Esophagus squamous epithelium (tissue), 5 donors: ENCODE measurements around the gene ZNF566. TPM values are rescaled to one million over a fixed set of nuclear protein-coding genes. Genes with fewer than 3 reads are reported as not detected.

ENCODE experiments used
- DNase-seq: peaks from one replicate; lab custom pipeline; 2025; lab: John Stamatoyannopoulos, UW
- H3K27ac ChIP-seq, 4 donors: fragments of 200-600 bp; sonication (generic); one replicate each; pipeline ENCODE4 v1.5.1; 2016 to 2019; ENCODE audit warnings: mild to moderate bottlenecking in 1 of 4
- H3K27me3 ChIP-seq, 4 donors: fragments of 200-600 bp; sonication (generic); 1 replicate in 3 of 4; 2 replicates in 1 of 4; pipeline versions ENCODE4 v1.5.1 to v1.6.0; 2017 to 2021; ENCODE audit warnings: antibody characterized with exemption in 1 of 4
- H3K36me3 ChIP-seq, 3 donors: fragments of 200-600 bp; sonication (generic); one replicate each; pipeline ENCODE4 v1.5.1; 2016 to 2019
- H3K4me1 ChIP-seq, 3 donors: fragments of 200-600 bp; sonication (generic); one replicate each; pipeline ENCODE4 v1.5.1; 2017 to 2019
- H3K4me3 ChIP-seq, 4 donors: fragments of 200-600 bp; sonication (generic); 1 replicate in 3 of 4; 2 replicates in 1 of 4; pipeline ENCODE4 v1.5.1; 2016 to 2019; ENCODE audit warnings: mild to moderate bottlenecking in 2 of 4, moderate library complexity in 1 of 4
- H3K9me3 ChIP-seq, 3 donors: fragments of 200-600 bp; sonication (generic); one replicate each; pipeline ENCODE4 v1.5.1; 2016 to 2019
- POLR2A ChIP-seq, 4 donors: fragments of 450-650 bp; IDR thresholded peaks; one replicate each; pipeline ENCODE4 v1.6.1; 2017; ENCODE audit warnings: antibody characterized with exemption in 4 of 4, mild to moderate bottlenecking in 4 of 4, moderate library complexity in 3 of 4
- WGBS, 2 donors: methylation state at CpG; one replicate each; pipeline ENCODE4 v1.1.5; 2018; 5-methylcytosine and 5-hydroxymethylcytosine counted together
- intact Hi-C: fragments of 100-400 bp; cut with DNase I; formaldehyde crosslinking; loops from one replicate; pipeline ENCODE4 v1.15.0; 2022
- total RNA-seq, 4 donors: library from RNA; depleted of rRNA; stranded (reverse); fragments of >200 nt; gene quantifications; one replicate each; pipeline ENCODE4 v1.1.0, GENCODE V29; 2016
- TF ChIP-seq, protein P1 (sequence below), 6 experiments: fragments of 450-650 bp in 4 of 6; fragments of 200-600 bp in 2 of 6; sonication (generic) in 2 of 6; IDR thresholded peaks; one replicate each; pipeline ENCODE4 v1.5.1; 2016 to 2019; ENCODE audit warnings: antibody characterized with exemption in 6 of 6, mild to moderate bottlenecking in 4 of 6, moderate library complexity in 4 of 6
- donor health status: DM: yes; HTN: yes; CAD: no.

ZNF566 gene
- total RNA-seq, 4 donors from 2014 or later = 4.5 to 13.0 (median 7.4) TPM

DNA sequence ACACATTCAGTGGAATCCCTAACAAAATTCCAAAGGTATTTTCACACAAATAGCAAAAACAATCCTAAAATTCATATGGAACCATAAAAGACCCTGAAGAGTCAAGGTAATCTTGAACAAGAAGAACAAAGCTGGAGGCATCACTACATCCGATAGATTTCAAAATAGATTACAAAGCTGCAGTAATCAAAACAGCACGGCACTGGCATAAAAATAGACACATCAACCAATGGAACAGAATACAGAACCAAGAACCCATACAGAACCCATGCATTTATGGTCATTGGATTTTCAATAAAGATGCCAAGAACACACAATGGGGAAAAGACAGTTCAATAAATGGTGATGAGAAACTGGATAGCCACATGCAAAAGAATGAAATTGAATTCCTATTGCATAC lies 32.5 kb downstream of the ZNF566 start:
- 93 to 98% methylated on average over 2 of the region's 2 CpGs for WGBS, 2 donors
- no peak for DNase-seq
- Histone ChIP-seq H3K27ac (no peak overlapping the region), H3K9me3 (peaks cover 0 to 83% (median 27%) of the 10 kb centered on the region in 3 donors), H3K36me3 (peaks cover 0 to 83% (median 8%) of the 10 kb centered on the region in 3 donors), H3K4me1 (no peaks in the 10 kb centered on the region), H3K4me3 (no peak overlapping the region), H3K27me3 (no peaks in the 10 kb centered on the region)
- intact Hi-C loops = no loop called here
- TF ChIP-seq, protein P1, sequence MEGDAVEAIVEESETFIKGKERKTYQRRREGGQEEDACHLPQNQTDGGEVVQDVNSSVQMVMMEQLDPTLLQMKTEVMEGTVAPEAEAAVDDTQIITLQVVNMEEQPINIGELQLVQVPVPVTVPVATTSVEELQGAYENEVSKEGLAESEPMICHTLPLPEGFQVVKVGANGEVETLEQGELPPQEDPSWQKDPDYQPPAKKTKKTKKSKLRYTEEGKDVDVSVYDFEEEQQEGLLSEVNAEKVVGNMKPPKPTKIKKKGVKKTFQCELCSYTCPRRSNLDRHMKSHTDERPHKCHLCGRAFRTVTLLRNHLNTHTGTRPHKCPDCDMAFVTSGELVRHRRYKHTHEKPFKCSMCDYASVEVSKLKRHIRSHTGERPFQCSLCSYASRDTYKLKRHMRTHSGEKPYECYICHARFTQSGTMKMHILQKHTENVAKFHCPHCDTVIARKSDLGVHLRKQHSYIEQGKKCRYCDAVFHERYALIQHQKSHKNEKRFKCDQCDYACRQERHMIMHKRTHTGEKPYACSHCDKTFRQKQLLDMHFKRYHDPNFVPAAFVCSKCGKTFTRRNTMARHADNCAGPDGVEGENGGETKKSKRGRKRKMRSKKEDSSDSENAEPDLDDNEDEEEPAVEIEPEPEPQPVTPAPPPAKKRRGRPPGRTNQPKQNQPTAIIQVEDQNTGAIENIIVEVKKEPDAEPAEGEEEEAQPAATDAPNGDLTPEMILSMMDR (IDR thresholded peaks at IDR 0.05) = no peak
- no peak for TF ChIP-seq POLR2A (IDR thresholded peaks at IDR 0.05)

DNA sequence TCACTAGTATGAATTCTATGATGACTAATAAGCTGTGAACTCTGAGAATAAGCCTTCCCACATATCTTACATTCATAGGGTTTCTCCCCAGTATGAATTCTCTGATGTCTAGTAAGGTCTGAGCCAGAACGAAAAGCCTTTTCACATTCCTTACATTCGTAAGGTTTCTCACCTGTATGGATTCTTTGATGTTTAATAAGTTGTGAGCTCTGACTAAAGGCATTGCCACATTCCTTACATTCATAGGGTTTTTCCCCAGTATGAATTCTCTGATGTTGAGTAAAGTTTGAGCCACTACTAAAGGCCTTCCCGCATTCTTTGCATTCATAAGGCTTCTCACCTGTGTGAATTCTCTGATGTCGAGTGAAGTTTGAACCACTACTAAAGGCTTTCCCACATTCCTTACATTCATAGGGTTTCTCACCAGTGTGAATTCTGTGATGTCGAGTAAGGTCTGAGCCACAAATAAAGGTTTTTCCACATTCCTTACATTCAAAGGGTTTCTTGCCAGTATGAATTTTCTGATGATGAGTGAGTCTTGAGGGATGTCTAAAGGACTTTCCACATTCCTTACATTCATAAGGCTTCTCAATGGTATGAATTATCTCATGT lies 40.2 kb downstream of the ZNF566 start:
- WGBS, 2 donors = 91 to 97% methylated on average over 5 of the region's 5 CpGs
- intact Hi-C loops = no loop called here
- no peak overlapping the region for H3K4me3 ChIP-seq
- no peak overlapping the region for H3K27ac ChIP-seq
- no peak for DNase-seq
- H3K9me3 ChIP-seq = peaks cover 11 to 100% (median 76%) of the 10 kb centered on the region in 3 donors
- no peaks in the 10 kb centered on the region for H3K27me3 ChIP-seq
- H3K36me3 ChIP-seq = peaks cover 7 to 88% (median 8%) of the 10 kb centered on the region in 3 donors
- TF ChIP-seq, protein P1 (IDR thresholded peaks at IDR 0.05) = no peak
- TF ChIP-seq POLR2A (IDR thresholded peaks at IDR 0.05) = no peak
- H3K4me1 ChIP-seq = no peaks in the 10 kb centered on the region

DNA sequence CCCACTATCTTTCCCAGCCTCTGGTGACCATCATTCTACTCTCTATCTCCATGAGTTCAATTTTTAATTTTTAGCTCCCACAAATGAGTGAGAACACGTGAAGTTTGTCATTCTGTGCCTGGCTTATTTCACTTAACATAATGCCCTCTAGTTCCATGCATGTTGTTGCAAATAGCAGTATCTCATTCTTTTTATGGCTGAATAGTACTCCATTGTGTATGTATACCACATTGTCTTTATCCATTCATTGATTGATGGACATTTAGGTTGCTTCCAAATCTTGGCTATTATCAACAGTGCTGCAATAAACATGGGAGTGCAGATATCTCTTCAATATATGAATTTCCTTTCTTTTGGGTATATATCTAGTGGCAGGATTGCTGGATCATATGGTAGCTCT lies 48.0 kb downstream of the ZNF566 start:
- intact Hi-C loops = no loop called here
- 56 to 74% methylated on average over 1 of the region's 1 CpG for WGBS, 2 donors
- TF ChIP-seq, protein P1 (IDR thresholded peaks at IDR 0.05) = no peak
- TF ChIP-seq POLR2A (IDR thresholded peaks at IDR 0.05) = no peak
- H3K4me3 ChIP-seq = no peak overlapping the region
- peaks cover 0 to 11% (median 0%) of the 10 kb centered on the region in 3 donors for H3K36me3 ChIP-seq
- peaks cover 5 to 83% (median 42%) of the 10 kb centered on the region in 3 donors for H3K9me3 ChIP-seq
- no peaks in the 10 kb centered on the region for H3K4me1 ChIP-seq
- no peak for DNase-seq
- no peak overlapping the region for H3K27ac ChIP-seq
- no peaks in the 10 kb centered on the region for H3K27me3 ChIP-seq

DNA sequence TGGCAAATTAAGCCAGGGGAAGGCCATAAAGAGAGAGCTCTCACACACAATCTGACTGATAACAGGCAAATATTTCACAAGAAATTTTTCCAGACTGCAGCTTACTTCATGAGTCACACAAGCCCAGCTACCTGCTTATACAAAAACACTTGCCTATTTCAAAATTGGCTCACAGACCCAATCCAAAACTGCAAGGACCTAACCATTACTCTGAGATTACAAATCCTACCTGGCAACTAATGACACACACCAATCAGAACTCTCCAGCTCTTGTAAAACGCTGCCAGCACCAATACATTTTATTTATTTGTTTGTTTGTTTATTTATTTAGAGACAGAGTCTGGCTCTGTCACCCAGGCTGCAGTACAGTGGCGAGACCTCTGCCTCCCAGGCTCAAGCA lies 52.8 kb downstream of the ZNF566 start:
- no peak overlapping the region for H3K27ac ChIP-seq
- 47 to 48% methylated on average over 2 of the region's 2 CpGs for WGBS, 2 donors
- no peaks in the 10 kb centered on the region for H3K27me3 ChIP-seq
- TF ChIP-seq POLR2A (IDR thresholded peaks at IDR 0.05) = no peak
- TF ChIP-seq, protein P1 (IDR thresholded peaks at IDR 0.05) = no peak
- H3K9me3 ChIP-seq = peaks cover 0 to 71% (median 4%) of the 10 kb centered on the region in 3 donors
- no peak overlapping the region for H3K4me3 ChIP-seq
- DNase-seq = no peak
- H3K36me3 ChIP-seq = no peaks in the 10 kb centered on the region
- H3K4me1 ChIP-seq = no peaks in the 10 kb centered on the region
- intact Hi-C loops = no loop called here

DNA sequence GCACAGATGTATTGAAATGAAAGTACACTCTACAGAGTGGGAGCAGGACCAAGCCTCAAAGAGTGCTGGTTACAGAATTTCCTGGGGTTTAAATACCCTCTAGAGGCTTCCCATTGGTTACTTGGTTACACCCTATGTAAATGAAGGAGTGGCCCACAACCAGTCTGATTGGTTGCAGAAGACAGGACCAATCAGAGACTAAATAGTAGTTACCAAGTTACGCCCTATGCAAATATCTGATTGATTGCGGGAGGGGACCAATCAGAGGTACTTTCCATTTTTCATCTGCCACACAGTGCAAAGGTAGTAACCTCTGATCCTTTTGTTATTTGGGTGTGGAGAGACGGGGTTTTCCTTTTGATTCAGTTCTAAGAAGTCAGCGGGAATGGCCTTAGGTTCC lies 65.4 kb downstream of the ZNF566 start:
- TF ChIP-seq, protein P1 (IDR thresholded peaks at IDR 0.05) = no peak
- no peak for TF ChIP-seq POLR2A (IDR thresholded peaks at IDR 0.05)
- Histone ChIP-seq H3K36me3 (no peaks in the 10 kb centered on the region), H3K27me3 (peaks cover 0 to 18% (median 0%) of the 10 kb centered on the region in 4 donors), H3K4me1 (peaks cover 0 to 14% (median 0%) of the 10 kb centered on the region in 3 donors), H3K27ac (no peak overlapping the region), H3K9me3 (peaks cover 0 to 11% (median 0%) of the 10 kb centered on the region in 3 donors), H3K4me3 (no peak overlapping the region)
- WGBS, 2 donors = 78 to 85% methylated on average over 4 of the region's 4 CpGs
- DNase-seq = no peak
- intact Hi-C loops = no loop called here
